ENCODE measurements around the gene BARD1. TPM values are rescaled to one million over a fixed set of nuclear protein-coding genes. Genes with fewer than 3 reads are reported as not detected.
"Not testable (repeated sequence)": the region's sequence is repeated elsewhere in the genome, so short reads cannot be mapped to it uniquely, and the experiment has no call there.

BARD1 gene
- total and polyA plus RNA-seq, 2 experiments from 2014 or later: 7.7 to 11.8 TPM

- Histone ChIP-seq H2AFZ (no peak overlapping the region), H3K79me2 (ENCODE audit: insufficient read depth) (no peaks in the 10 kb centered on the region), H3K27me3 (replicated peaks; ENCODE audit: insufficient read depth) (no peaks in the 10 kb centered on the region), H3K36me3 (ENCODE audit: low read depth) (no peaks in the 10 kb centered on the region), H3K9ac (no peak overlapping the region), H3K9me3 (ENCODE audit: low read depth) (no peaks in the 10 kb centered on the region), H3K4me2 (ENCODE audit: unreplicated experiment) (no peak overlapping the region), H3K4me1 (ENCODE audit: insufficient read depth) (no peaks in the 10 kb centered on the region), H3K9me2 (ENCODE audit: insufficient read depth) (no peaks in the 10 kb centered on the region), H3K27ac (no peak overlapping the region), H4K20me1 (ENCODE audit: insufficient read depth) (no peaks in the 10 kb centered on the region), H3K4me3 (no peak overlapping the region), H3F3A (ENCODE audit: insufficient read depth) (no peaks in the 10 kb centered on the region)
- no peak for DNase-seq
- in situ Hi-C loops (cut with MboI): no loop called here
- 73 to 74% methylated on average over 2 of the region's 2 CpGs for WGBS, 2 experiments (ENCODE audit: low coverage in 1 of 2, low lambda C conversion rate in 2 of 2, missing lambda C conversion rate in 2 of 2)
- no peak for TF ChIP-seq EZH2 (IDR thresholded peaks at IDR 0.05; ENCODE audit: insufficient read depth, poor library complexity, severe bottlenecking)
- no peak for TF ChIP-seq EZH2phosphoT487 (IDR thresholded peaks at IDR 0.05; ENCODE audit: insufficient read depth, low read depth)
Measured at GRCh38 chr2:214706986-214707385, 102.5 kb downstream of the BARD1 start.

- Histone ChIP-seq H3F3A (ENCODE audit: insufficient read depth) (no peaks in the 10 kb centered on the region), H3K36me3 (ENCODE audit: low read depth) (no peaks in the 10 kb centered on the region), H3K27me3 (replicated peaks; ENCODE audit: insufficient read depth) (no peaks in the 10 kb centered on the region), H3K27ac (no peak overlapping the region), H3K4me2 (ENCODE audit: unreplicated experiment) (no peak overlapping the region), H3K9me3 (ENCODE audit: low read depth) (no peaks in the 10 kb centered on the region), H3K79me2 (ENCODE audit: insufficient read depth) (no peaks in the 10 kb centered on the region), H3K9me2 (ENCODE audit: insufficient read depth) (no peaks in the 10 kb centered on the region), H4K20me1 (ENCODE audit: insufficient read depth) (no peaks in the 10 kb centered on the region), H2AFZ (no peak overlapping the region), H3K4me1 (ENCODE audit: insufficient read depth) (no peaks in the 10 kb centered on the region), H3K4me3 (no peak overlapping the region), H3K9ac (no peak overlapping the region)
- peak; percentile 5 for DNase-seq
- 10 to 11% methylated on average over 2 of the region's 2 CpGs for WGBS, 2 experiments (ENCODE audit: low coverage in 1 of 2, low lambda C conversion rate in 2 of 2, missing lambda C conversion rate in 2 of 2)
- in situ Hi-C loops (cut with MboI): no loop called here
- TF ChIP-seq EZH2phosphoT487 (IDR thresholded peaks at IDR 0.05; ENCODE audit: insufficient read depth, low read depth) (no peak), EZH2 (IDR thresholded peaks at IDR 0.05; ENCODE audit: insufficient read depth, poor library complexity, severe bottlenecking) (no peak)
Measured at GRCh38 chr2:214699236-214699635, 110.2 kb downstream of the BARD1 start.

- no peak overlapping the region for H3K9ac ChIP-seq
- H4K20me1 ChIP-seq (ENCODE audit: insufficient read depth): no peaks in the 10 kb centered on the region
- in situ Hi-C loops (cut with MboI): no loop called here
- H3K4me2 ChIP-seq (ENCODE audit: unreplicated experiment): no peak overlapping the region
- no peaks in the 10 kb centered on the region for H3K36me3 ChIP-seq (ENCODE audit: low read depth)
- no peaks in the 10 kb centered on the region for H3K4me1 ChIP-seq (ENCODE audit: insufficient read depth)
- H3F3A ChIP-seq (ENCODE audit: insufficient read depth): no peaks in the 10 kb centered on the region
- H3K27ac ChIP-seq: no peak overlapping the region
- H3K4me3 ChIP-seq: no peak overlapping the region
- no peaks in the 10 kb centered on the region for H3K27me3 ChIP-seq (replicated peaks; ENCODE audit: insufficient read depth)
- TF ChIP-seq EZH2 (IDR thresholded peaks at IDR 0.05; ENCODE audit: insufficient read depth, poor library complexity, severe bottlenecking) (no peak), EZH2phosphoT487 (IDR thresholded peaks at IDR 0.05; ENCODE audit: insufficient read depth, low read depth) (no peak)
- no peaks in the 10 kb centered on the region for H3K9me3 ChIP-seq (ENCODE audit: low read depth)
- H2AFZ ChIP-seq: no peak overlapping the region
- no peak for DNase-seq
- no peaks in the 10 kb centered on the region for H3K79me2 ChIP-seq (ENCODE audit: insufficient read depth)
- H3K9me2 ChIP-seq (ENCODE audit: insufficient read depth): 0 out of 2 replicates have a peak, but pooled peaks cover 5% of the 10 kb centered on the region
Measured at GRCh38 chr2:214696681-214697080, 112.8 kb downstream of the BARD1 start.

- no peak overlapping the region for H3K27ac ChIP-seq
- no peak for DNase-seq
- 46 to 50% methylated on average over 1 of the region's 1 CpG for WGBS, 2 experiments (ENCODE audit: low coverage in 1 of 2, low lambda C conversion rate in 2 of 2, missing lambda C conversion rate in 2 of 2)
- H3K36me3 ChIP-seq (ENCODE audit: low read depth): no peaks in the 10 kb centered on the region
- H3K9me3 ChIP-seq (ENCODE audit: low read depth): no peaks in the 10 kb centered on the region
- no peak overlapping the region for H3K4me3 ChIP-seq
- no peak overlapping the region for H3K9ac ChIP-seq
- no peaks in the 10 kb centered on the region for H3K4me1 ChIP-seq (ENCODE audit: insufficient read depth)
- H3K27me3 ChIP-seq (replicated peaks; ENCODE audit: insufficient read depth): no peaks in the 10 kb centered on the region
- H3K4me2 ChIP-seq (ENCODE audit: unreplicated experiment): no peak overlapping the region
- H3F3A ChIP-seq (ENCODE audit: insufficient read depth): no peaks in the 10 kb centered on the region
- H4K20me1 ChIP-seq (ENCODE audit: insufficient read depth): no peaks in the 10 kb centered on the region
- 0 out of 2 replicates have a peak, but pooled peaks cover 5% of the 10 kb centered on the region for H3K9me2 ChIP-seq (ENCODE audit: insufficient read depth)
- H3K79me2 ChIP-seq (ENCODE audit: insufficient read depth): no peaks in the 10 kb centered on the region
- TF ChIP-seq EZH2 (IDR thresholded peaks at IDR 0.05; ENCODE audit: insufficient read depth, poor library complexity, severe bottlenecking) (no peak), EZH2phosphoT487 (IDR thresholded peaks at IDR 0.05; ENCODE audit: insufficient read depth, low read depth) (no peak)
- in situ Hi-C loops (cut with MboI): no loop called here
- no peak overlapping the region for H2AFZ ChIP-seq
Measured at GRCh38 chr2:214695789-214696188, 113.7 kb downstream of the BARD1 start.

GRCh38 chr2:214683557-214683956, 125.9 kb downstream of the BARD1 start:
- H2AFZ ChIP-seq: peak overlapping the region; percentile 75
- H3K9me3 ChIP-seq (ENCODE audit: low read depth); H3K9ac ChIP-seq; in situ Hi-C loops (cut with MboI); H3K27me3 ChIP-seq (replicated peaks; ENCODE audit: insufficient read depth); H3K4me1 ChIP-seq (ENCODE audit: insufficient read depth); H3F3A ChIP-seq (ENCODE audit: insufficient read depth); H3K9me2 ChIP-seq (ENCODE audit: insufficient read depth); H3K36me3 ChIP-seq (ENCODE audit: low read depth); H3K79me2 ChIP-seq (ENCODE audit: insufficient read depth); H4K20me1 ChIP-seq (ENCODE audit: insufficient read depth); H3K27ac ChIP-seq: not testable (repeated sequence)
- WGBS, 2 experiments (ENCODE audit: low coverage in 1 of 2, low lambda C conversion rate in 2 of 2, missing lambda C conversion rate in 2 of 2): 5 to 6% methylated on average over 5 to 8 of the region's 12 CpGs
- H3K4me3 ChIP-seq: peak overlapping the region; percentile 65
- peak overlapping the region; percentile 46 for H3K4me2 ChIP-seq (ENCODE audit: unreplicated experiment)
- DNase-seq: peak; percentile 3
